ENCODE data around the gene SFT2D1.
"Not testable (repeated sequence)": the region's sequence is repeated elsewhere in the genome, so short reads cannot be mapped to it uniquely, and the experiment has no call there.

SFT2D1 gene

GRCh38 chr6:166379800-166380199 lies 37.5 kb upstream of the SFT2D1 start:
- no peaks in the 10 kb centered on the region for H3K36me3 ChIP-seq (replicated peaks)
- H3K4me3 ChIP-seq, result no peak overlapping the region
- in situ Hi-C loops (cut with MboI; ENCODE audit: low sequenced_read_pairs), result loop anchor here (10.0 kb wide), 1 partner anchor 45 kb away; no protein-coding TSS in a partner anchor
- no peaks in the 10 kb centered on the region for H3K9me3 ChIP-seq
- H3K27me3 ChIP-seq (ENCODE audit: low read depth), result no peaks in the 10 kb centered on the region
- no peak for DNase-seq (ENCODE audit: low spot score in 2 of 2)
- peaks cover 5% of the 10 kb centered on the region for H3K4me1 ChIP-seq

GRCh38 chr6:166379103-166379586 lies 36.8 kb upstream of the SFT2D1 start:
- Histone ChIP-seq H3K4me3 (no peak overlapping the region), H3K36me3 (replicated peaks) (no peaks in the 10 kb centered on the region), H3K27me3 (ENCODE audit: low read depth) (no peaks in the 10 kb centered on the region), H3K4me1 (peaks cover 5% of the 10 kb centered on the region), H3K9me3 (no peaks in the 10 kb centered on the region)
- in situ Hi-C loops (cut with MboI; ENCODE audit: low sequenced_read_pairs), result no loop called here
- no peak for DNase-seq (ENCODE audit: low spot score in 2 of 2)

- DNase-seq (ENCODE audit: low spot score in 2 of 2), result no peak
- in situ Hi-C loops (cut with MboI; ENCODE audit: low sequenced_read_pairs), result no loop called here
- no peak overlapping the region for H3K4me3 ChIP-seq
- H3K4me1 ChIP-seq, result peaks cover 3% of the 10 kb centered on the region; the same call in 1 of the 2 replicates
- no peaks in the 10 kb centered on the region for H3K36me3 ChIP-seq (replicated peaks)
- no peaks in the 10 kb centered on the region for H3K27me3 ChIP-seq (ENCODE audit: low read depth)
- H3K9me3 ChIP-seq, result no peaks in the 10 kb centered on the region
Observed at GRCh38 chr6:166377721-166378120, 35.4 kb upstream of the SFT2D1 start.

DNA sequence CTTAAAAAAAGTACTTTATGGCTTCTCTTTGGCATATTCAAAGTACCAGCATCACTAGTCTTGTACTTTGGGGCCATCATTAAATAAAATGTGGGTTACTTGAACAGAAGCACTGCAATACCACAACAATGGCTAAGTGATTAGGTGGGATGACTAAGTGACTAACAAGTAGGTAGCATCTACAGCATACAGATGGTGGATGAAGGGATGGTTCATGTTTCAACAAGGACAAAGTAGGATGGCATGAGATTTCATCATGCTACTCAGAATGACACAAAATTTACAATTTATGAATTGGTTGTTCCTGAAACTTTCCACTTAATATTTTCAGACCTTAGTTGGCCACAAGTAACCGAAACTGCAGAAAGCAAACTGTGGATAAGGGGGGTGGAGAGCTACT lies 32.7 kb upstream of the SFT2D1 start:
- Histone ChIP-seq H3K9me3 (no peaks in the 10 kb centered on the region), H3K4me1 (no peaks in the 10 kb centered on the region), H3K27me3 (ENCODE audit: low read depth) (no peaks in the 10 kb centered on the region), H3K4me3 (no peak overlapping the region), H3K36me3 (replicated peaks) (no peaks in the 10 kb centered on the region)
- no peak for DNase-seq (ENCODE audit: low spot score in 2 of 2)
- in situ Hi-C loops (cut with MboI; ENCODE audit: low sequenced_read_pairs), result no loop called here

- H3K36me3 ChIP-seq (replicated peaks), result no peaks in the 10 kb centered on the region
- H3K9me3 ChIP-seq, result no peaks in the 10 kb centered on the region
- peaks cover 10% of the 10 kb centered on the region for H3K4me1 ChIP-seq
- in situ Hi-C loops (cut with MboI; ENCODE audit: low sequenced_read_pairs), result no loop called here
- H3K4me3 ChIP-seq, result no peak overlapping the region
- no peak for DNase-seq (ENCODE audit: low spot score in 2 of 2)
- no peaks in the 10 kb centered on the region for H3K27me3 ChIP-seq (ENCODE audit: low read depth)
Observed at GRCh38 chr6:166370489-166370888, 28.1 kb upstream of the SFT2D1 start.

- Histone ChIP-seq H3K36me3 (replicated peaks) (peaks cover under 1% of the 10 kb centered on the region; the same call in 1 of the 2 replicates), H3K4me3 (no peak overlapping the region), H3K27me3 (ENCODE audit: low read depth) (no peaks in the 10 kb centered on the region), H3K4me1 (peaks cover 17% of the 10 kb centered on the region), H3K9me3 (no peaks in the 10 kb centered on the region)
- DNase-seq (ENCODE audit: low spot score in 2 of 2), result no peak
- in situ Hi-C loops (cut with MboI; ENCODE audit: low sequenced_read_pairs), result no loop called here
Observed at GRCh38 chr6:166369782-166370181, 27.4 kb upstream of the SFT2D1 start.

DNA sequence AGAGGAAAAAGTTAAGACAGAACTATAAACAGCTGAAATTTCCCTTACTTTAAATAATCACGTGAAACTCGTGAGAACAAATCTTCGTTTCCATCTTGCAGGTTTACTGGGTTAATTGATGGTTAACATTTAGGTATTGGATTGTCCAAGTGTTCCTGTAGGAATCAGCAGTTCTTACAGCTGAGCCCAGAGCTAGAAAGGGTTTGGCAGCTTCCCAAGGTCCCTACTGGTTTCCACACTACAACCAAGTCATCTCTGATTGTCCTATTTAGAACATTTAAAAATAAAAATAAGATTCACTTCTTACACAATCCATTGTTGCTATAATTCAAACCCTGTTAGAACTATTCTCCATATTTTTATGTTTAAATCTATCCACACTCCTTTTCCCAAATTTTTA lies 24.6 kb upstream of the SFT2D1 start:
- in situ Hi-C loops (cut with MboI; ENCODE audit: low sequenced_read_pairs), result no loop called here
- Histone ChIP-seq H3K4me3 (no peak overlapping the region), H3K4me1 (peaks cover 19% of the 10 kb centered on the region), H3K36me3 (replicated peaks) (peaks cover 13% of the 10 kb centered on the region; the same call in 1 of the 2 replicates), H3K9me3 (no peaks in the 10 kb centered on the region), H3K27me3 (ENCODE audit: low read depth) (no peaks in the 10 kb centered on the region)
- no peak for DNase-seq (ENCODE audit: low spot score in 2 of 2)

DNA sequence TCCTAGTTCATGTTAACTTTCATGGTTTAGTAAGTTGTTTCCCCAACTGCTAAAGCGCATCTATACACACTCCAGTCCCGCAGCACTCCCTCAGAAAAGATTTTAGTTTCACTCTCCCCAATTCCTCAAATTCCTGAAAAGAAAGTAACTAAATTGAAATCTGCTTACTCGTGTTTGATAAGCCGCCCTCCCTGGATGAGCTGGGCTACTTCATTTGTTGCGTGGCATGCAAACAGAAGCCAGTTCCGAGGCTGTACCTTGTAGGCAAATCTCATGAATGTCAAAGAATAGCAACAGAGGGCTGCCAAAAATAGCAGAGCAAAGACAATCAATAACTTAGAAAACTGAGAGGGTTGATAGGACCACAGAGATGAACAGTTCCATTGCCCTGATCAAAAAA lies 23.5 kb upstream of the SFT2D1 start:
- no peaks in the 10 kb centered on the region for H3K9me3 ChIP-seq
- no peaks in the 10 kb centered on the region for H3K27me3 ChIP-seq (ENCODE audit: low read depth)
- in situ Hi-C loops (cut with MboI; ENCODE audit: low sequenced_read_pairs), result no loop called here
- peaks cover 13% of the 10 kb centered on the region; the same call in 1 of the 2 replicates for H3K36me3 ChIP-seq (replicated peaks)
- peaks cover 19% of the 10 kb centered on the region for H3K4me1 ChIP-seq
- no peak overlapping the region for H3K4me3 ChIP-seq
- DNase-seq (ENCODE audit: low spot score in 2 of 2), result no peak

DNA sequence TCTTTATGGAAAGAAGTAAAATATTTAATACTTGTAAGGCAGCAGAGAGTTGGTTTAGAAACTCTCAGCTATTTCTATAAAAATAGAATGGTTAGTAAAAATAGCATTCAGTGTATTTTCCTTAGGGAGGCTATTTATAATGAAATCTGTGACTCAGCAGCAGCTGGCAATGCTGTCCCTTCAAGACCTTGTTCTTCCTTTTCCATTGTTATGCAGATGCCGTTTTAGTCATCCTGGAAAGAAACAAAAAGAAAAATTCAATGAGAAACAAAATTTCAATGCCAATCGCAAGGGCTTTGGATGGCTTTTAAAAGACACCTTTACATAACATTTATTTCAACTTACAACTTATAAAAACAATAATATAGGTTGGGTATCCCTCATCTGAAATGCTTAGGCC lies 22.9 kb upstream of the SFT2D1 start:
- Histone ChIP-seq H3K36me3 (replicated peaks) (peaks cover 13% of the 10 kb centered on the region; the same call in 1 of the 2 replicates), H3K4me3 (no peak overlapping the region)

DNA sequence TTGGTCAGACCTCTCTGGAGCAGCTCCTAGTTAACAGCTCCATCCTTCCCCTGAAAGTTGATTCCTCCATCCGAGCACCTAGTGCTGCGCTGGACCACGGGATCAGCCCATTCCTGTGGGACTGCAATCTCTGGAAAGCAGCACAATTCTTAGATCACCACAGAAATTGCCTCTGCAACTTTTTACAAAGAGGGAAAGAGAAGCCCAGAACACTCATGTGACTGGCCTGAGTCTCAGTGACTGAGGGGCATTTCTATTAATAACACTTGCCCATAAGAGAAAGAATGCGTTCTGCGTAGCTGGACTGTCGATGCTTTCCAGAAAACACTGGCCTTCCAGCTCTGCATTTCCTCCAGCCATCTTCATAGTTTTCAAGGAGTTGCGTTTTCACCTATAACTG lies 22.1 kb upstream of the SFT2D1 start:
- DNase-seq (ENCODE audit: low spot score in 2 of 2), result no peak
- in situ Hi-C loops (cut with MboI; ENCODE audit: low sequenced_read_pairs), result no loop called here

More for the DNA sequence above, 22.9 kb upstream of the SFT2D1 start:
- Histone ChIP-seq H3K9me3 (no peaks in the 10 kb centered on the region), H3K4me1 (peaks cover 19% of the 10 kb centered on the region), H3K27me3 (ENCODE audit: low read depth) (no peaks in the 10 kb centered on the region)
- in situ Hi-C loops (cut with MboI; ENCODE audit: low sequenced_read_pairs), result no loop called here
- peak; percentile 49 to 92 for DNase-seq (ENCODE audit: low spot score in 2 of 2)

GRCh38 chr6:166362427-166362826 lies 20.1 kb upstream of the SFT2D1 start:
- DNase-seq (ENCODE audit: low spot score in 2 of 2); H3K4me3 ChIP-seq; in situ Hi-C loops (cut with MboI; ENCODE audit: low sequenced_read_pairs); H3K27me3 ChIP-seq (ENCODE audit: low read depth); H3K9me3 ChIP-seq: not testable (repeated sequence)
- Histone ChIP-seq H3K4me1 (peaks cover 19% of the 10 kb centered on the region), H3K36me3 (replicated peaks) (peaks cover 13% of the 10 kb centered on the region; the same call in 1 of the 2 replicates)

More for the DNA sequence above, 22.1 kb upstream of the SFT2D1 start:
- H3K9me3 ChIP-seq, result 0 out of 2 replicates have a peak, but pooled peaks cover under 1% of the 10 kb centered on the region
- peaks cover 13% of the 10 kb centered on the region; the same call in 1 of the 2 replicates for H3K36me3 ChIP-seq (replicated peaks)
- no peak overlapping the region for H3K4me3 ChIP-seq
- peaks cover 19% of the 10 kb centered on the region for H3K4me1 ChIP-seq
- peaks cover 2% of the 10 kb centered on the region; the same call in 1 of the 2 replicates for H3K27me3 ChIP-seq (ENCODE audit: low read depth)

GRCh38 chr6:166361077-166361429 lies 18.7 kb upstream of the SFT2D1 start:
- no peak for DNase-seq (ENCODE audit: low spot score in 2 of 2)
- Histone ChIP-seq H3K4me1 (peaks cover 14% of the 10 kb centered on the region), H3K27me3 (ENCODE audit: low read depth) (peaks cover 8% of the 10 kb centered on the region), H3K4me3 (no peak overlapping the region), H3K36me3 (replicated peaks) (peaks cover 13% of the 10 kb centered on the region; the same call in 1 of the 2 replicates), H3K9me3 (0 out of 2 replicates have a peak, but pooled peaks cover 5% of the 10 kb centered on the region)
- in situ Hi-C loops (cut with MboI; ENCODE audit: low sequenced_read_pairs), result no loop called here

GRCh38 chr6:166360243-166361076 lies 18.1 kb upstream of the SFT2D1 start:
- Histone ChIP-seq H3K27me3 (ENCODE audit: low read depth) (peaks cover 8% of the 10 kb centered on the region), H3K4me1 (peaks cover 8% of the 10 kb centered on the region), H3K4me3 (no peak overlapping the region), H3K36me3 (replicated peaks) (peaks cover 13% of the 10 kb centered on the region; the same call in 1 of the 2 replicates), H3K9me3 (0 out of 2 replicates have a peak, but pooled peaks cover 5% of the 10 kb centered on the region)
- in situ Hi-C loops (cut with MboI; ENCODE audit: low sequenced_read_pairs), result no loop called here
- DNase-seq (ENCODE audit: low spot score in 2 of 2), result no peak

- in situ Hi-C loops (cut with MboI; ENCODE audit: low sequenced_read_pairs), result no loop called here
Observed at GRCh38 chr6:166355552-166355951, 13.2 kb upstream of the SFT2D1 start.

More at GRCh38 chr6:166355552-166355951, 13.2 kb upstream of the SFT2D1 start:
- Histone ChIP-seq H3K36me3 (replicated peaks) (no peaks in the 10 kb centered on the region), H3K4me3 (no peak overlapping the region), H3K27me3 (ENCODE audit: low read depth) (peaks cover 13% of the 10 kb centered on the region), H3K4me1 (no peaks in the 10 kb centered on the region), H3K9me3 (0 out of 2 replicates have a peak, but pooled peaks cover 5% of the 10 kb centered on the region)
- no peak for DNase-seq (ENCODE audit: low spot score in 2 of 2)
